Measurements from ENCODE around the gene SESTD1. TPM values are rescaled to one million over a fixed set of nuclear protein-coding genes. Genes with fewer than 3 reads are reported as not detected.

Gene SESTD1
- polyA plus RNA-seq, 2 of the 4 experiments (the other 2 are of a cell fraction): 12.6 to 26.0 TPM

DNA sequence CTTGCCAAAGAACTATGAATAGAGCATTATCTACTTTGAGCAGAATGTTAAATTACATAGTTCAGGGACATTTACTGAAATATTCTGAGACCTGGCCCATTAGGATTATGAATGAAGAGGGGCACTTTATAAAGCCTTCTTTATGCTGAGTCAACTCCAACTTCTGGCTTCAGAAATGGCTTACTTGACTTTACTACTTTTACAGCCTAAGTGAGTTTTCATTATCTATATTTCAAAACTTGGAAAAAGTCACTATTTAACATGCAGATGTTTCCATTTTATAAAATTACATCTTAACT lies 37.7 kb downstream of the SESTD1 start:
- H3K4me1 ChIP-seq: peaks cover 8% of the 10 kb centered on the region; the same call in 2 of the 3 replicates
- H3K27ac ChIP-seq: no peak overlapping the region
- ATAC-seq (no peak), FAIRE-seq (no peak), DNase-seq (ENCODE audit: low read depth in 1 of 2, low spot score in 1 of 2) (no peak)
- no peak overlapping the region for H3K4me2 ChIP-seq
- H3K4me3 ChIP-seq: no peak overlapping the region
- TF ChIP-seq MAFK (IDR thresholded peaks at IDR 0.05; ENCODE audit: partially characterized antibody): peak; percentile 40
- TF ChIP-seq ZSCAN20 (CRISPR knock-in tag; IDR thresholded peaks at IDR 0.05): no peak
- TF ChIP-seq, protein P1, sequence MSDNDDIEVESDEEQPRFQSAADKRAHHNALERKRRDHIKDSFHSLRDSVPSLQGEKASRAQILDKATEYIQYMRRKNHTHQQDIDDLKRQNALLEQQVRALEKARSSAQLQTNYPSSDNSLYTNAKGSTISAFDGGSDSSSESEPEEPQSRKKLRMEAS (IDR thresholded peaks at IDR 0.05): no peak
- TF ChIP-seq POLR2AphosphoS2 (conservative IDR thresholded peaks at IDR 0.05; ENCODE audit: low read length): no peak
- TF ChIP-seq POLR2A (IDR thresholded peaks at IDR 0.05; ENCODE audit: low read length): no peak
- POLR2A ChIA-PET: no interaction called here
- no peaks in the 10 kb centered on the region for H3K9me3 ChIP-seq
- CTCF ChIA-PET: no interaction called here

DNA sequence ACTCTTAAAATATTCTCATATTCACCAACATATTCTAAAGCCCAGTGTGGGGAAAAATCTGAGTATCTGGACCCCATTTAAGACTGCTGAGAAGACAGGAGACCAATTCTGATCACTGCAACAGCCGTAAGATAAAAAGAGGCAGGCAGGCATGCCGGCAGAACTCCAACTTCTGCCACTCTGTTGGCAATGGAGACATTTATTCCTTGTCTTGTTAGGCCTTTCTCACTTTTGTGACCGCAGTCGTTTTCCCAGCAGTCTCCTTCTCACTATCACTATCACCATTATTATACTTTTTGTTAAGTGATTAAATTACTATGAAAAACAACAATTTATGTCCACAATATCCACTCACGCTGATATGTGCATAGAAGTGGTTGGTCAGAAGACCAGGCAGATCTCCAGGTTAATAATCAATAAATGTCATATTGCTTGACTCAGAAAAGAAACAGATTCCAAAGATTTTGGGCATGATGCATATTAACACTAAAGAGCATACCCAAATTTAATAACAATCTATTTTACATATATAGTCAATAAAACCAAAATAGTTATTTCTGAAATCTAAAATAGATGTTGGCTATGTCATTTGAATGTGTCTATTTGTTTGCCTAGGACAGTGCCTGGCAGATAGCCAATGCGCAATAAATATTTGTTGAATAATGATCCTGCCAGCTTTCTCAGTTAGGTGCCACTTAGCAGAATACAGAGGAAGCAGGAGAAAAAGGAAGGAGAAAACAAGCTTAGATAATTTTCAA lies 38.2 kb downstream of the SESTD1 start:
- TF ChIP-seq, protein P2, sequence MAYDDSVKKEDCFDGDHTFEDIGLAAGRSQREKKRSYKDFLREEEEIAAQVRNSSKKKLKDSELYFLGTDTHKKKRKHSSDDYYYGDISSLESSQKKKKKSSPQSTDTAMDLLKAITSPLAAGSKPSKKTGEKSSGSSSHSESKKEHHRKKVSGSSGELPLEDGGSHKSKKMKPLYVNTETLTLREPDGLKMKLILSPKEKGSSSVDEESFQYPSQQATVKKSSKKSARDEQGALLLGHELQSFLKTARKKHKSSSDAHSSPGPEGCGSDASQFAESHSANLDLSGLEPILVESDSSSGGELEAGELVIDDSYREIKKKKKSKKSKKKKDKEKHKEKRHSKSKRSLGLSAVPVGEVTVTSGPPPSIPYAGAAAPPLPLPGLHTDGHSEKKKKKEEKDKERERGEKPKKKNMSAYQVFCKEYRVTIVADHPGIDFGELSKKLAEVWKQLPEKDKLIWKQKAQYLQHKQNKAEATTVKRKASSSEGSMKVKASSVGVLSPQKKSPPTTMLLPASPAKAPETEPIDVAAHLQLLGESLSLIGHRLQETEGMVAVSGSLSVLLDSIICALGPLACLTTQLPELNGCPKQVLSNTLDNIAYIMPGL (CRISPR knock-in tag; IDR thresholded peaks at IDR 0.05; ENCODE audit: borderline replicate concordance): no peak
- TF ChIP-seq CBX2 (IDR thresholded peaks at IDR 0.05; ENCODE audit: borderline replicate concordance, low read depth) (no peak), CHD4 (IDR thresholded peaks at IDR 0.05; ENCODE audit: borderline replicate concordance) (no peak), RARB (CRISPR knock-in tag; IDR thresholded peaks at IDR 0.05) (no peak), RFX5 (IDR thresholded peaks at IDR 0.05) (no peak), GATA3 (IDR thresholded peaks at IDR 0.05; ENCODE audit: borderline replicate concordance) (no peak), CEBPB (IDR thresholded peaks at IDR 0.05) (no peak), JUN (IDR thresholded peaks at IDR 0.05) (no peak), BHLHE40 (IDR thresholded peaks at IDR 0.05; ENCODE audit: low read depth, low read length) (no peak), HOXA7 (CRISPR knock-in tag; IDR thresholded peaks at IDR 0.05) (no peak), TFCP2L1 (CRISPR knock-in tag; IDR thresholded peaks at IDR 0.05) (no peak), EP300 (IDR thresholded peaks at IDR 0.05) (no peak), ZFP36 (IDR thresholded peaks at IDR 0.05; ENCODE audit: borderline replicate concordance, partially characterized antibody) (no peak), MYC (IDR thresholded peaks at IDR 0.05; ENCODE audit: borderline replicate concordance, low read length) (no peak), CBX8 (IDR thresholded peaks at IDR 0.05) (no peak)
- TF ChIP-seq, protein P3, sequence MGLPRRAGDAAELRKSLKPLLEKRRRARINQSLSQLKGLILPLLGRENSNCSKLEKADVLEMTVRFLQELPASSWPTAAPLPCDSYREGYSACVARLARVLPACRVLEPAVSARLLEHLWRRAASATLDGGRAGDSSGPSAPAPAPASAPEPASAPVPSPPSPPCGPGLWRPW (IDR thresholded peaks at IDR 0.05): no peak
- TF ChIP-seq, protein P4, sequence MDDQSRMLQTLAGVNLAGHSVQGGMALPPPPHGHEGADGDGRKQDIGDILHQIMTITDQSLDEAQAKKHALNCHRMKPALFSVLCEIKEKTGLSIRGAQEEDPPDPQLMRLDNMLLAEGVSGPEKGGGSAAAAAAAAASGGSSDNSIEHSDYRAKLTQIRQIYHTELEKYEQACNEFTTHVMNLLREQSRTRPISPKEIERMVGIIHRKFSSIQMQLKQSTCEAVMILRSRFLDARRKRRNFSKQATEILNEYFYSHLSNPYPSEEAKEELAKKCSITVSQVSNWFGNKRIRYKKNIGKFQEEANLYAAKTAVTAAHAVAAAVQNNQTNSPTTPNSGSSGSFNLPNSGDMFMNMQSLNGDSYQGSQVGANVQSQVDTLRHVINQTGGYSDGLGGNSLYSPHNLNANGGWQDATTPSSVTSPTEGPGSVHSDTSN (IDR thresholded peaks at IDR 0.05): no peak
- H3K9me3 ChIP-seq: no peaks in the 10 kb centered on the region
- POLR2A ChIA-PET: no interaction called here
- no peak for ATAC-seq
- no peak overlapping the region for H3K4me2 ChIP-seq
- CTCF ChIA-PET: no interaction called here
- WGBS (ENCODE audit: missing lambda C conversion rate): 93% methylated on average over 6 of the region's 6 CpGs
- H3K4me3 ChIP-seq: no peak overlapping the region
- H3K4me1 ChIP-seq: peaks cover 8% of the 10 kb centered on the region; the same call in 2 of the 3 replicates
- no peak for DNase-seq (ENCODE audit: low read depth in 1 of 2, low spot score in 1 of 2)
- FAIRE-seq: no peak
- no peak overlapping the region for H3K27ac ChIP-seq

DNA sequence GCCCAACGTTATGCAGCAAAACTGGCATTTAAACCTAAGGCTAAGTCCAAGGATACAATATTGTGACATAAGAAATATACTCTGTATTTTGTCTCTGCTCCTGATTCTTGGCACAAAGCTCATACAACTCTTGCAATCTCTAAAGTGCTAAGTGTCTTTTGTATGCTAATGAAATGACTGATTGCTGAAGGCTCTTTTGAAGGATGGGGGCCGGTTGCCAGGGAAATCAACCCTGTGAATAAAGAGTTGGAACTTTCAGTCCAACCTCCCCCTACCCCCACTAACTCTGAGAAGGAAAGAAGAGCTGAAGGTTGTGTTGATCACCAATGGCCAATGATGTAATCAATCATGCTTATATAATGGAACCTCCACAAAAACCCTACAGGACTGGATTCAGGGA lies 40.3 kb downstream of the SESTD1 start:
- no peak for FAIRE-seq
- CTCF ChIA-PET: no interaction called here
- H3K9me3 ChIP-seq: no peaks in the 10 kb centered on the region
- 68% methylated on average over 2 of the region's 2 CpGs for WGBS (ENCODE audit: missing lambda C conversion rate)
- H3K4me1 ChIP-seq: peaks cover 8% of the 10 kb centered on the region; the same call in 2 of the 3 replicates
- POLR2A ChIA-PET: no interaction called here
- no peak for DNase-seq (ENCODE audit: low read depth in 1 of 2, low spot score in 1 of 2)
- no peak overlapping the region for H3K27ac ChIP-seq
- TF ChIP-seq RARB (CRISPR knock-in tag; IDR thresholded peaks at IDR 0.05) (no peak), MYC (IDR thresholded peaks at IDR 0.05; ENCODE audit: borderline replicate concordance, low read length) (no peak), ZSCAN20 (CRISPR knock-in tag; IDR thresholded peaks at IDR 0.05) (no peak), JUN (IDR thresholded peaks at IDR 0.05) (no peak), TFCP2L1 (CRISPR knock-in tag; IDR thresholded peaks at IDR 0.05) (no peak)
- TF ChIP-seq, protein P5, sequence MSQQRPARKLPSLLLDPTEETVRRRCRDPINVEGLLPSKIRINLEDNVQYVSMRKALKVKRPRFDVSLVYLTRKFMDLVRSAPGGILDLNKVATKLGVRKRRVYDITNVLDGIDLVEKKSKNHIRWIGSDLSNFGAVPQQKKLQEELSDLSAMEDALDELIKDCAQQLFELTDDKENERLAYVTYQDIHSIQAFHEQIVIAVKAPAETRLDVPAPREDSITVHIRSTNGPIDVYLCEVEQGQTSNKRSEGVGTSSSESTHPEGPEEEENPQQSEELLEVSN (IDR thresholded peaks at IDR 0.05; ENCODE audit: borderline replicate concordance, low read depth): no peak
- TF ChIP-seq, protein P6, sequence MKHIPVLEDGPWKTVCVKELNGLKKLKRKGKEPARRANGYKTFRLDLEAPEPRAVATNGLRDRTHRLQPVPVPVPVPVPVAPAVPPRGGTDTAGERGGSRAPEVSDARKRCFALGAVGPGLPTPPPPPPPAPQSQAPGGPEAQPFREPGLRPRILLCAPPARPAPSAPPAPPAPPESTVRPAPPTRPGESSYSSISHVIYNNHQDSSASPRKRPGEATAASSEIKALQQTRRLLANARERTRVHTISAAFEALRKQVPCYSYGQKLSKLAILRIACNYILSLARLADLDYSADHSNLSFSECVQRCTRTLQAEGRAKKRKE (CRISPR knock-in tag; IDR thresholded peaks at IDR 0.05; ENCODE audit: low read depth): no peak
- TF ChIP-seq, protein P4 (IDR thresholded peaks at IDR 0.05): no peak
- ATAC-seq: no peak
- no peak overlapping the region for H3K4me2 ChIP-seq
- H3K4me3 ChIP-seq: no peak overlapping the region
